HCT116 (cell line): ENCODE data around the gene PTPN12. TPM values are rescaled to one million over a fixed set of nuclear protein-coding genes. Genes with fewer than 3 reads are reported as not detected.
"Not testable (repeated sequence)": the region's sequence is repeated elsewhere in the genome, so short reads cannot be mapped to it uniquely, and the experiment has no call there.

ENCODE experiments used
- ATAC-seq: fragments of 200-7000 bp; cut with Tn5 transposase; 2 replicates; pipeline ENCODE4 v1.9.1; 2020; ENCODE audit warnings: mild to moderate bottlenecking, moderate library complexity
- BruUV-seq: library from RNA; stranded (reverse); fragments of 400-500 nt; replicated peaks from 2 replicates; lab custom pipeline; 2021; lab: Mats Ljungman, UMichigan
- CTCF ChIA-PET: fragments of 300-600 bp; sonication (Branson Sonifier 250); formaldehyde crosslinking; loops from one replicate; lab custom pipeline; 2021; ENCODE audit warnings: antibody characterized with exemption; lab: Charles Lee
- POLR2A ChIA-PET: fragments of 300-600, 350-600 bp; sonication (Branson Sonifier 250); formaldehyde crosslinking; loops from one replicate; lab custom pipeline; 2021; ENCODE audit warnings: antibody characterized with exemption; lab: Charles Lee
- RAD21 ChIA-PET, 2 experiments: fragments of 300-600 bp; sonication (Branson Sonifier 250); formaldehyde crosslinking; loops; one replicate each; lab custom pipeline; 2023; ENCODE audit warnings: low total read pairs in 2 of 2; ENCODE audit not compliant: uncharacterized antibody in 2 of 2, unreplicated experiment in 2 of 2, low non-redundant PET in 1 of 2; lab: Charles Lee
- DNase-seq: peaks from one replicate; pipeline ENCODE4 v3.0.0-alpha.2; 2010; ENCODE audit warnings: low read depth, low spot score
- H2AFZ ChIP-seq: fragments of 200-600 bp; shearing (Covaris generic), sonication (generic); 2 replicates; pipeline ENCODE4 v1.6.1; 2017; ENCODE audit warnings: low read depth, mixed run types, mixed read lengths, antibody characterized with exemption, low read length; ENCODE audit not compliant: poor library complexity, severe bottlenecking
- H3K27ac ChIP-seq: 2 replicates; pipeline ENCODE4 v1.5.1; 2012; ENCODE audit warnings: low read depth, low read length
- H3K27me3 ChIP-seq: fragments of 200-600 bp; sonication (generic); 2 replicates; pipeline ENCODE4 v1.6.1; 2016; ENCODE audit warnings: mixed run types, low read length, mixed read lengths; ENCODE audit not compliant: insufficient read depth
- H3K36me3 ChIP-seq, 2 experiments: fragments of 200-500 bp in 1 of 2; fragments of 200-600 bp in 1 of 2; sonication (Bioruptor generic) in 1 of 2; sonication (generic) in 1 of 2; 2 replicates each; pipeline versions ENCODE4 v1.5.1 to v1.6.1; 2014 to 2016; ENCODE audit warnings: low read length in 2 of 2, inconsistent platforms in 1 of 2, mixed read lengths in 1 of 2, mixed run types in 1 of 2; ENCODE audit not compliant: insufficient read depth in 2 of 2, control insufficient read depth in 1 of 2
- H3K4me1 ChIP-seq, 2 experiments: fragments of 200-600 bp in 1 of 2; sonication (generic) in 1 of 2; 2 replicates each; pipeline versions ENCODE4 v1.5.1 to v1.6.1; 2012 to 2017; ENCODE audit warnings: low read length in 2 of 2, inconsistent platforms in 1 of 2, mild to moderate bottlenecking in 1 of 2, mixed read lengths in 1 of 2, mixed run types in 1 of 2, moderate library complexity in 1 of 2; ENCODE audit not compliant: insufficient read depth in 2 of 2, control insufficient read depth in 1 of 2
- H3K4me2 ChIP-seq: fragments of 200-600 bp; sonication (generic); 2 replicates; pipeline ENCODE4 v1.6.1; 2017; ENCODE audit warnings: mixed run types, low read length, mixed read lengths
- H3K4me3 ChIP-seq, 2 experiments: fragments of 200-600 bp in 1 of 2; sonication (generic) in 1 of 2; replicated peaks in 1 of 2; 2 replicates each; pipeline ENCODE4 v1.5.1; 2011 to 2016; ENCODE audit warnings: low read length in 2 of 2, control low read depth in 1 of 2, low read depth in 1 of 2, mild to moderate bottlenecking in 1 of 2, mixed read lengths in 1 of 2, mixed run types in 1 of 2
- H3K79me2 ChIP-seq: fragments of 200-600 bp; sonication (generic); 2 replicates; pipeline ENCODE4 v1.6.1; 2017; ENCODE audit warnings: mild to moderate bottlenecking, mixed run types, low read length, moderate library complexity, mixed read lengths; ENCODE audit not compliant: insufficient read depth
- H3K9ac ChIP-seq: fragments of 200-600 bp; sonication (generic); 2 replicates; pipeline ENCODE4 v1.6.1; 2016; ENCODE audit warnings: low read length, mixed read lengths
- H3K9me2 ChIP-seq: fragments of 200-600 bp; sonication (generic), shearing (Covaris generic); 2 replicates; pipeline ENCODE4 v1.6.1; 2017; ENCODE audit warnings: mixed run types, mild to moderate bottlenecking, moderate library complexity; ENCODE audit not compliant: insufficient read depth
- H3K9me3 ChIP-seq, 2 experiments: fragments of 200-500 bp in 1 of 2; fragments of 200-600 bp in 1 of 2; sonication (Bioruptor generic) in 1 of 2; sonication (generic) in 1 of 2; 2 replicates each; pipeline ENCODE4 v1.6.1; 2014 to 2017; ENCODE audit warnings: low read length in 2 of 2, mixed read lengths in 2 of 2, inconsistent platforms in 1 of 2, low read depth in 1 of 2, mild to moderate bottlenecking in 1 of 2, mixed run types in 1 of 2, moderate library complexity in 1 of 2; ENCODE audit not compliant: control insufficient read depth in 1 of 2, insufficient read depth in 1 of 2
- H4K20me1 ChIP-seq: fragments of 200-600 bp; sonication (generic), shearing (Covaris generic); 2 replicates; pipeline ENCODE4 v1.6.1; 2017; ENCODE audit warnings: mixed run types, mild to moderate bottlenecking, moderate library complexity; ENCODE audit not compliant: insufficient read depth
- CBX3 ChIP-seq: IDR thresholded peaks from 2 replicates; pipeline ENCODE4 v1.6.1; 2012; ENCODE audit warnings: low read depth
- CEBPB ChIP-seq: IDR thresholded peaks from 2 replicates; pipeline ENCODE4 v1.6.1; 2012; ENCODE audit warnings: low read depth
- ELF1 ChIP-seq: IDR thresholded peaks from 2 replicates; pipeline ENCODE4 v1.6.1; 2012; ENCODE audit warnings: low read depth, borderline replicate concordance
- JUND ChIP-seq: IDR thresholded peaks from 2 replicates; pipeline ENCODE4 v1.6.1; 2012
- POLR2AphosphoS5 ChIP-seq: IDR thresholded peaks from 2 replicates; pipeline ENCODE4 v1.6.1; 2011; ENCODE audit warnings: mild to moderate bottlenecking, low read depth, low read length, moderate library complexity
- SIN3A ChIP-seq: IDR thresholded peaks from 2 replicates; pipeline ENCODE4 v1.6.1; 2012; ENCODE audit warnings: low read depth
- TCF7L2 ChIP-seq: IDR thresholded peaks from 2 replicates; pipeline ENCODE4 v1.7.0; 2011; ENCODE audit warnings: borderline replicate concordance, inconsistent platforms; ENCODE audit not compliant: insufficient read depth, insufficient read length; ENCODE audit errors: extremely low read depth
- YY1 ChIP-seq: IDR thresholded peaks from 2 replicates; pipeline ENCODE4 v1.6.1; 2011; ENCODE audit warnings: low read length, low read depth, moderate library complexity, mild to moderate bottlenecking; ENCODE audit not compliant: insufficient replicate concordance; ENCODE audit errors: extremely low read depth
- ZNF274 ChIP-seq: fragments of 200-500 bp; sonication (Bioruptor generic); IDR thresholded peaks from 2 replicates; pipeline ENCODE4 v1.6.1; 2014; ENCODE audit warnings: mild to moderate bottlenecking, low read depth, low read length, inconsistent platforms
- intact Hi-C: fragments of 100-400 bp; cut with micrococcal nuclease; formaldehyde crosslinking; loops from 2 replicates; pipeline ENCODE4 v1.10.0; 2022
- total RNA-seq: library from RNA; stranded (reverse); gene quantifications from one replicate; pipeline ENCODE4 v1.2.1, GENCODE V29; 2021; ENCODE audit not compliant: unreplicated experiment
- TF ChIP-seq, protein P1 (sequence below): IDR thresholded peaks from 2 replicates; pipeline ENCODE4 v1.6.1; 2012
- TF ChIP-seq, protein P2 (sequence below): IDR thresholded peaks from 2 replicates; pipeline ENCODE4 v1.6.1; 2012; ENCODE audit warnings: low read depth

PTPN12 gene
- total RNA-seq, 1 experiment from 2014 or later, result 80.5 TPM

- ChIA-PET RAD21 (no interaction called here), POLR2A (no interaction called here), CTCF (no interaction called here)
- no peak overlapping the region for H3K4me3 ChIP-seq
- H3K9ac ChIP-seq, result no peak overlapping the region
- no peaks in the 10 kb centered on the region for H4K20me1 ChIP-seq
- H3K9me2 ChIP-seq, result no peaks in the 10 kb centered on the region
- H3K36me3 ChIP-seq, result no peaks in the 10 kb centered on the region
- H3K9me3 ChIP-seq, result no peaks in the 10 kb centered on the region
- no peak for TF ChIP-seq CEBPB
- TF ChIP-seq, protein P1, sequence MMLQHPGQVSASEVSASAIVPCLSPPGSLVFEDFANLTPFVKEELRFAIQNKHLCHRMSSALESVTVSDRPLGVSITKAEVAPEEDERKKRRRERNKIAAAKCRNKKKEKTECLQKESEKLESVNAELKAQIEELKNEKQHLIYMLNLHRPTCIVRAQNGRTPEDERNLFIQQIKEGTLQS, result no peak
- TF ChIP-seq JUND, result no peak
- TF ChIP-seq TCF7L2, result no peak
- no peak for TF ChIP-seq ELF1
- TF ChIP-seq SIN3A, result no peak
- TF ChIP-seq YY1, result no peak
- TF ChIP-seq, all 23 proteins: peak for 0
- no TSS peak for BruUV-seq
- no peaks in the 10 kb centered on the region for H3K79me2 ChIP-seq
- intact Hi-C loops, result no loop called here
- H3K27me3 ChIP-seq, result no peaks in the 10 kb centered on the region
- DNase-seq (no peak), ATAC-seq (no peak)
- no peak overlapping the region for H2AFZ ChIP-seq
- H3K27ac ChIP-seq, result no peak overlapping the region
- H3K4me2 ChIP-seq, result no peak overlapping the region
- H3K4me1 ChIP-seq, result peaks cover 4 to 5% of the 10 kb centered on the region in 2 experiments; a peak in 3 of 4 replicates
These were observed 6.1 kb upstream of the PTPN12 start for GRCh38 chr7:77531038-77531437.

DNA sequence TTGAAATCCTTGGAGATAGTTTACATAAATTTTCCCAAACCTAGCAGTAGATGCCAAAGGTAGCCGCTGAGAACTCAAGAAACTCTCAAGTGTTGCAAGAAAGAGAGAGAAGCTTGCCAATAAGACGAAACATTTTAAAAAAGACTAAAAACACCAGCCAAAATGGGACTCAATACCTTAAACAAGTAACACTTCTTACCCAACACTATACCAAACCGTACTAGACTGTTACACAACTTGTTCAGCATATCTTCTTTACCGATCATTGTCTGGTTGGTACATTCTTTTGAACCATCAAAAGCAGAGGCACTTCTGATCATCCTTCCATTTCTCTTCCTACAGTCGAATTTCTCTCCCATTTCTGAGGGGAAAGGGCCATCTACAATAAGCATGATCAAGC is 4.8 kb upstream of the PTPN12 start:
- H3K4me1 ChIP-seq, result peaks cover 4 to 9% of the 10 kb centered on the region in 2 experiments; a peak in 2 of 4 replicates
- no peak overlapping the region for H3K9ac ChIP-seq
- RAD21 ChIA-PET, result no interaction called here
- no peaks in the 10 kb centered on the region for H3K27me3 ChIP-seq
- TF ChIP-seq CBX3 (no peak), ZNF274 (no peak), POLR2AphosphoS5 (no peak)
- TF ChIP-seq, protein P2, sequence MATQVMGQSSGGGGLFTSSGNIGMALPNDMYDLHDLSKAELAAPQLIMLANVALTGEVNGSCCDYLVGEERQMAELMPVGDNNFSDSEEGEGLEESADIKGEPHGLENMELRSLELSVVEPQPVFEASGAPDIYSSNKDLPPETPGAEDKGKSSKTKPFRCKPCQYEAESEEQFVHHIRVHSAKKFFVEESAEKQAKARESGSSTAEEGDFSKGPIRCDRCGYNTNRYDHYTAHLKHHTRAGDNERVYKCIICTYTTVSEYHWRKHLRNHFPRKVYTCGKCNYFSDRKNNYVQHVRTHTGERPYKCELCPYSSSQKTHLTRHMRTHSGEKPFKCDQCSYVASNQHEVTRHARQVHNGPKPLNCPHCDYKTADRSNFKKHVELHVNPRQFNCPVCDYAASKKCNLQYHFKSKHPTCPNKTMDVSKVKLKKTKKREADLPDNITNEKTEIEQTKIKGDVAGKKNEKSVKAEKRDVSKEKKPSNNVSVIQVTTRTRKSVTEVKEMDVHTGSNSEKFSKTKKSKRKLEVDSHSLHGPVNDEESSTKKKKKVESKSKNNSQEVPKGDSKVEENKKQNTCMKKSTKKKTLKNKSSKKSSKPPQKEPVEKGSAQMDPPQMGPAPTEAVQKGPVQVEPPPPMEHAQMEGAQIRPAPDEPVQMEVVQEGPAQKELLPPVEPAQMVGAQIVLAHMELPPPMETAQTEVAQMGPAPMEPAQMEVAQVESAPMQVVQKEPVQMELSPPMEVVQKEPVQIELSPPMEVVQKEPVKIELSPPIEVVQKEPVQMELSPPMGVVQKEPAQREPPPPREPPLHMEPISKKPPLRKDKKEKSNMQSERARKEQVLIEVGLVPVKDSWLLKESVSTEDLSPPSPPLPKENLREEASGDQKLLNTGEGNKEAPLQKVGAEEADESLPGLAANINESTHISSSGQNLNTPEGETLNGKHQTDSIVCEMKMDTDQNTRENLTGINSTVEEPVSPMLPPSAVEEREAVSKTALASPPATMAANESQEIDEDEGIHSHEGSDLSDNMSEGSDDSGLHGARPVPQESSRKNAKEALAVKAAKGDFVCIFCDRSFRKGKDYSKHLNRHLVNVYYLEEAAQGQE, result no peak
- H3K79me2 ChIP-seq, result no peaks in the 10 kb centered on the region; the same call in 1 of the 2 replicates
- no peak overlapping the region for H3K4me2 ChIP-seq
- DNase-seq, result no peak
- no peak overlapping the region for H2AFZ ChIP-seq
- no peaks in the 10 kb centered on the region for H3K36me3 ChIP-seq
- BruUV-seq, result no TSS peak
- ATAC-seq, result no peak
- no peak overlapping the region for H3K27ac ChIP-seq
- H3K9me2 ChIP-seq, result no peaks in the 10 kb centered on the region
- no peaks in the 10 kb centered on the region for H4K20me1 ChIP-seq
- POLR2A ChIA-PET, result no interaction called here
- CTCF ChIA-PET, result no interaction called here
- H3K9me3 ChIP-seq, result no peaks in the 10 kb centered on the region
- no peak overlapping the region for H3K4me3 ChIP-seq
- intact Hi-C loops, result no loop called here

- H3K4me3 ChIP-seq, POLR2A ChIA-PET, H3K9ac ChIP-seq, H3K36me3 ChIP-seq, ATAC-seq, H2AFZ ChIP-seq, H3K27me3 ChIP-seq, H3K9me2 ChIP-seq, H3K4me1 ChIP-seq, H3K9me3 ChIP-seq, intact Hi-C loops, RAD21 ChIA-PET, CTCF ChIA-PET, H3K4me2 ChIP-seq, H3K79me2 ChIP-seq, DNase-seq, BruUV-seq, H4K20me1 ChIP-seq, H3K27ac ChIP-seq: not testable (repeated sequence)
These were observed 4.4 kb upstream of the PTPN12 start for GRCh38 chr7:77532732-77533131.
